DMS114 treated with DMSO at 0.1 percent for 48 hours (cell line): ENCODE results near the gene R3HDM4.
"Not testable (repeated sequence)": the region's sequence is repeated elsewhere in the genome, so short reads cannot be mapped to it uniquely, and the experiment has no call there.

Experiments
- DNase-seq: peaks from one replicate; lab custom pipeline; 2025; ENCODE audit not compliant: unreplicated experiment; lab: John Stamatoyannopoulos, UW

The R3HDM4 gene

DNA sequence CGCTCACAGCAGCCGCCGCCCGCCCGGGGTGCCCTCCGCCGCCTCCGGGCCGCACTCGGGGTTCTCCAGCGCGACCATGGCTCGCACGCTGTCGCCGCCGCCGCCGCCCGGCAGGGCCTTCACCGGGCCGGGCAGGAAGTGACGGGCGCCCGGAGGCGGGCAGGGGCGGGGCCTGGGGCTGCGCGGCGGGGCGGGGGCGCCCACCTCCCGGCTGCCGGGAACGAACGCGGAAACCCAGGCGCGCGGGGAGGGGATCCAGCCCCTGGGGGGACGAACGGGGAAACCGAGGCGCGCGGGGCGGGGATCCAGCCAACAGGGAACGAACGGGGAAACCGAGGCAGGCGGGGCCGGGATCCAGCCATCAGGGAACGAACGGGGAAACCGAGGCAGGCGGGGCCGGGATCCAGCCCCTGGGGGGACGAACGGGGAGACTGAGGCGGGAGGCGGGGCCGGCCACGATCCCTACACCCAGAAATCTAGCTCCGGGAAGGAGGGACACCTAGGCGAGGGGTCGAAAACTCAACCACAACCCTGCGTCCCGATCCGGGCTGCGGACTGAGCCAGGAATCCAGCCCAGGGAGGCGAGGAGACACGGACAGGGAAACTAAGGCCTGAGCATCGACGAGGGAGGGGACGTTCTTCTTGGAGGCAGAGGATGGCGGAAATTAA lies at the start of gene R3HDM4:
R3HDM4 (minus strand) TSS at position 140 of the 669 bp plus-strand sequence; CDS start at position 78, 62 bp downstream.
- DNase-seq, result peak; percentile 11

DNA sequence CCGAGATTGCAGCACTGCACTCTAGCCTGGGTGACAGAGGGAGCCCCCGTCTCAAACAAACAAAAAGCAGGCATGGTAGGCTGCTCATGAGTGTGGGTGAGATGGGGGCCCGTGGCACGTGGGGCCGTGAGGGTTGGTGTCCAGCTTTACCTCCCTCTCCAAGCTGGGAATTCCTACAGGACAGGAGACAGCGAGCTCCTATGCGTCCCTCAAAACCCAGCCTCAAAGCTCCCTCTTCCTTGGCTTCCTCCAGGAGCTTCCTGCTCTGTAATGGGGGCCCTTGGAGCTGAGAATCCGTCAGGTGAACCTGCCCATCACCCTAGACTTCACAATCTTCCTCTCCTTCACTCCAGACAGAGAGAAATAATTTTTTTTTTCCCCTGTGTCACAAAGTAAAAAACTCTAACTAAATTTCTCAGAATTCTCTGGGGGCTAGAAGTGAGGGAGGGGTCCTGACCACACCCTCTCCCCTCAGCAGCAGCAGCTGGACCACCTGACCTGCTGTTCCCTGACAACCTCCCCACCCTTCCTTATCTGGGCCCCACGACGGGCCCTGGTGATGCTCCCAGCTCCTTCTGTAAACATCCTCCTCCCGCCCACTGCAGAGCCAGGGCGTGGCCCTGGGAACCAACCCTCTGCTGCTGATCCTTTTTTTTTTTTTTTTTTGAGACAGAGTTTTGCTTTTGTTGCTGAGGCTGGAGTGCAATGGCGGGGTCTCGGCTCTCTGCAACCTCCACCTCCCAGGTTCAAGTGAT lies 49.0 kb upstream of the R3HDM4 start:
- no peak for DNase-seq

DNA sequence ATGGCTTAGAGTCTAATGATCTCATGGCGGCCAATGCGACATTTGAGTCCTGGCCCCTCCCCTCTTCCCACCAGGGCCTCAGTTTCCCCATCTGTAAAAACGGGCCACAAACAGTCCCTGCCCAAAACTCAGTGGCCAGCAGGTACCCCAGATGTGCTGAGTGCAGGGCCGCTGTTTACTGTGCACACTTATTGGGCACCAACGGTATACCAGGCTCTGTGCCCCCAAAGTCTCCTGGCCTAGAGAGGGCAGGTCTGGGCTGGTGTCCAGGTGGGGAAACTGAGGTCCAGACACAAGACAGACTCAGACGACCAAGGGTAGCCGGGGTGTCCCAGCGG lies 47.6 kb upstream of the R3HDM4 start:
- DNase-seq, result no peak

DNA sequence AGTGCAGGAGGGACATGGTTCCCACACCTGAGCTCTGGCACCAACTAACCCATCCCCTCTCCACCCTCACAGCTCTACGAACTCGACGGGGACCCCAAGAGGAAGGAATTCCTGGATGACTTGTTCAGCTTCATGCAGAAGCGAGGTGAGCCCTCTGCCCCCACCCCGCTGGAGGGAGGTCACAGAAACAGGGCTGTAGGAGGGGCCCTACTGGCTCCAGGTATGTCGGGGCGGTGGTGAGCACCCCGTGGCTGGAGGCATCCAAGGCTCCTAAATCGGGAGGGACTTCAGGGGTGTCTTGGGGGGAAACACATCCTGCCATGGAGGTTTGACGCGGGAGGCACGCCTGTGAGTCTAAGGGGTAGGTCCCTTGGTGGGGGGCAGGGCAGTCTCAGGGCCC lies 47.0 kb upstream of the R3HDM4 start:
- DNase-seq, result no peak

DNA sequence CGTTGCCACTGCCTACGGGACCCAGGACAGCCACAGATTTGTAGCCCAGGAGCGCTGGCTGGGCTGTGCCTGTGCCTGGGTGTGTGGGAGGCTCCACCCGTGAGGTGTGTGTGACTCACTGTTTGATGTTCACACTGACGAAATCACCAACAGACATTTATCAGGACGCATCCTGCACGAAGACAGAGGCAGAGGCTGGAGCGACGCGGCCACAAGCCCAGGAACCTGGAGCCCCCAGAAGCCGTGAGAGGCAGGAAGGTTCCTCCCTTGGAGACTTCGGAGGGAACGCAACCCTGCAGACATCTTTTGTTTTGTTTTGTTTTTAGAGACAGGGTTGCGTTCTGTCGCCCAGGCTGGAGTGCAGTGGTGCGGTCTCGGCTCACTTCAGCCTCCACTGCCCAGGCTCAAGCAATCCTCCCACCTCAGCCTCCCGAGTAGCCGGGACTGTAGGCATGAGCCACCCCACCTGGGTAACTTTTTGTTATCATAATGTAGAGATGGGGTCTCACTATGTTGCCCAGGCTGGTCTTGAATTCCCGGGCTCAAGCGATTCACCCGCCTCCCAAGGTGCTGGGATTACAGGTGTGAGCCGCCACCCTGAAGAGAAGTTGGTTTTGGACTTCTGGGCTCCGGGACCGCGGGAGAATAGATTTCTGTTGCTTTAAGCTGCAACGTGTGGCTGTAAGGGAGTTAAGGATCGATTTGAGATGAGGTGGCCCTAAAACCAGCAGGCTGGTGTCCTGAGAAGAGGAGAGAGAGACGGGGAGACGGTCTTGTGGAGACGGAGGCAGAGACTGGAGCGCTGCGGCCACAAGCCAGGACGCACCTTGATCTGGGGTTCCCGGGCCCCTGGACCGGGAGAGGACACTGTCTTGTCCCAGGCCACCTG lies 46.2 kb upstream of the R3HDM4 start:
- DNase-seq, result no peak

DNA sequence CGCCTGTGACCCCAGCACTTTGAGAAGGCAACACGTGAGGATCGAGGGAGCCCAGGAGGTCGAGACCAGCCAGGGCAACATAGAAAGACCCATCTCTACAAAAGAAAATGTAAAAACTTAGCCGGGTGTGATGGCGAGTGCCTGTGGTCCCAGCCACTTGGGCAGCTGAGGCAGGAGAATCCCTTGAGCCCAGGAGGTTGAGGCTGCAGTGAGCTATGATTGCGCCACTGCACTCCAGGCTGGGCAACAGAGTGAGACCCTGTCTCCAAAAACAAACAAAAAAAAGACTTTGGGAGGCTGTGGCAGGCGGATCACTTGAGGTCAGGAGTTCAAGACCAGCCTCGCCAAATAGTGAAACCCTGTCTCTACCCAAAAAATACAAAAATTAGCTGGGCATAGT lies 44.6 kb upstream of the R3HDM4 start:
- not testable (repeated sequence) for DNase-seq

DNA sequence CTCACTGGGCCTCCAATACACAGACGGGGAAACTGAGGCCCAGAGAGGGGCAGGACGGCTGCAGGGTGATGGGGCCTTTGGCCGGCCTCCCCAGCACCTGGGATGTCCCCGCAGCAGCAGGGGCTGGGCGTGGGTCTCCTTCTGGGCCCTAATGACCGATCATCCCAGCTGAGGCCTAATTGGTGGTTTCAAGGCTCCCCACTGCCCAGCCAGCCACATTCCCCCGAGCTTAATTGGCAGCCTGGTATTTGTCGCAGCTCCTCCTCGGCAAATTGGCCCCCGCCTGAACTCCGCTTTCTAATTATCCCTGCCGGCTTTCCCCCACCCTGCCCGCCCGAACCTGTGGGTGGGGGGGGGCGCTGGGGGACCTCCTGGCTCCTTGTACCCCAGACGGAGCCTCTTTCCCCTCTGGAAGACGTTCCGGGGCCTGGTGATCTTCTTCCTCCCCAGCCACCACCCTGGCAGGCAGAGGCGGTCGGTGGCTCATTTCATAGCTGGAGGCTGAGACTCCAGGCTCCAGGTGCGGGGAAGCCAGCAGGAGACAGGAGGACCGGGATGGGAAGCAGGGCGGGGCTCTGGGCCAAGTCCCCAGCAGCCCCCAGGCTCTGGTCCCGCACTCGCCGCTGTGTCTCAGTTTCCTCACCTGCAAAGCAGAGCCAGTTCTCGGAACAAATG lies 43.9 kb upstream of the R3HDM4 start:
- no peak for DNase-seq

DNA sequence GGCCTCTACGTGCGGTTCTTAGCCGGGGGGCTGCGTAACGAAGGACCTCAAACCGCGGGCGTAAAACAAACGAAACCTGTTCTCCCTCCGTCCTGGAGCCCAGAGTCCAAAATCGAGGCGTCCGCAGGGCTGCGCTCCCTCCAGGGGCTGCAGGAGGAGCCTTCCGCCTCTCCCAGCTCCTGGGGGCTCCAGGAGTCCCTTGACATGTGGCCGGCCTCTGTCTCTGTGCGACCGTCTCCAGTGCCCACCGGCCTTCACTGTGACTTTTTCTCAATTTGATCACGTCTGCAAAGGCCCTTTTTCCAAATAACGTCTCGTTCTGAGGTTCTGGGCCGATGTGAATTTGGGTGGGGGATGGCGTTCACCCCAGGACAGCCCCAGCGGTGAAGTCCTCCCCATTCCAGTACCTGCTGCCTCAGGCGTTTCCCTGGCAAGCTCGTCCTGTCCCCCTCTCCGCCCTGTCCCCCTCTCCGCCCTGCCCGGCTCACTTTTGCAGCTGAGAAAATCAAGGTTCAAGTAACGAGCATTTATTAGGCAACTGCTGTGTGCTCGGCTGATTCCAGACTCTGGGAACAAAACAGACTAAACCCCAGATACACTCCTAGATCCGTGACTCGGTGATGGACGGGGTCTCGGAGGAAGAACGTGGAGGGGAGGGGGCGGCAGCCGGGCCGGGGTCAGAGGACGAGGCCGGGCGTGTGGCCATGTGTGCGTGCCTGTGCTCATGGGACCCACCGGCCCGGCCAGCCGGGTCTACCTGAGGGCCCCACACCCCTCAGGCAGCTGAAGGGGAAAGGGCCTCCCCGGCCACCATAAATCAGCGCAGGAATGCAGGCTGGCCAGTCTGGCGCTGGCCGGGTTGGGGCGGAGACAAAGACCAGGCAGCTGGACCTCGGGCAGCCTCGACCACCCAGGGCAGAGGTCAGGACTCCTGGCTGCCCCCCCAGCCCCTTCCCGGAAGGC lies 43.1 kb upstream of the R3HDM4 start:
- DNase-seq, result no peak

DNA sequence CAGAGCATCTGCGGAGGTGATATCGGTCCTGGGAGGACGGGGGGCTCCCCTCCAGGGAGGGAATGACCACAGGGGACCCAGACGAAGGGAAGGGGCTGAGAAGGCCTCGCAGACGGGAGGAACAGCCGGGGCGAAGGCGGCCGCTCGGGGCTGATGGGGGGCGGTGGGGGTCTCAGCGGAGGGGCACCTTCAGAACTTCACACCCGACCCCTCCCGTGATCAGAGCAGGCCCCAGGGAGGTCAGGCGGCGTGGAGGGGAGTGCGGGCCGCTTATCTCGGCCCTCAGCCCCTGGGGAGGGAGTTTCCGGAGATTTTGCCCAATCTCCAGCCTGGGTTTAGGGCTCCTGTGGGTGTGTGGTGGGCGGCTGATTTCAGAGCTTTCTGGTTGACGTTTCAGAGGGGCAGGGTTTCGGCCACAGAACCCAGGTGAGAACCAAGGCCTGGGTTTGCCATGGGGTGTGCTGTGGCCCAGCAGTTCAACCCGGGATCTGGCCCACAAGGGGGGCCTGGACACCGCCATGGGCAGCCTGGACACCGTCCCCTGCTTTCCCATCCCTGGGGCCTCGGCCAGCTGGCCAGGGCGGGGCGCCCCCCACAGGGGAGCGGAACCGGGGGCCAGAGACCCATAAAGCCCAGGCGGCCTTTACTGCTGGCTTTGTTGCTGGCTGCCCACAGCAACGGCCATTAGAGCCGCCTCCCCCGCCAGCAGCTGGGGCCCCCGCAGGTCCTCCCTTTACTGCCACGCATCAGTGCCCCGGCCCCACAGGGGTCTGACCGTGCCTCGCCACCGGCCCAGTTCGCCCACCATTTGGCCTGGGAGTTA lies 41.9 kb upstream of the R3HDM4 start:
- no peak for DNase-seq

DNA sequence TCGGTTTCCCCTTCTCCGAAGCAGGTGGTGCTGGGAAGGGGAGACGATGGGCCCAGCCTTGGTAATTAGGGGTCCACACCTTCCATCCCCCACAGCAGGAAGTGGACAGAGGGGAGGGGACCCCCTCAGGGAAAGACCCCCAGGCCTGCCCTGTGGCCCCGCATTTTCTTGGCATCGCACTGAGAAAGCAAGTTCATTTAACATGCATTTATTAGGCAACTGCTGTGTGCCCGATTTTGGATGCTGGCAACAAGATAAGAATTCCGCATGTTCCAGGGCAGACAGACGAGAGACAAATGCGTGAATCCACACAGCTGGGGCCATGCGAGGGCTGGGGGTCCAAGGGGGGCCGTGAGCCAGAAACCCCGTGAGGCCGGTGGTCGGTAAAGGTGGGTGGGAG lies 41.3 kb upstream of the R3HDM4 start:
- no peak for DNase-seq

DNA sequence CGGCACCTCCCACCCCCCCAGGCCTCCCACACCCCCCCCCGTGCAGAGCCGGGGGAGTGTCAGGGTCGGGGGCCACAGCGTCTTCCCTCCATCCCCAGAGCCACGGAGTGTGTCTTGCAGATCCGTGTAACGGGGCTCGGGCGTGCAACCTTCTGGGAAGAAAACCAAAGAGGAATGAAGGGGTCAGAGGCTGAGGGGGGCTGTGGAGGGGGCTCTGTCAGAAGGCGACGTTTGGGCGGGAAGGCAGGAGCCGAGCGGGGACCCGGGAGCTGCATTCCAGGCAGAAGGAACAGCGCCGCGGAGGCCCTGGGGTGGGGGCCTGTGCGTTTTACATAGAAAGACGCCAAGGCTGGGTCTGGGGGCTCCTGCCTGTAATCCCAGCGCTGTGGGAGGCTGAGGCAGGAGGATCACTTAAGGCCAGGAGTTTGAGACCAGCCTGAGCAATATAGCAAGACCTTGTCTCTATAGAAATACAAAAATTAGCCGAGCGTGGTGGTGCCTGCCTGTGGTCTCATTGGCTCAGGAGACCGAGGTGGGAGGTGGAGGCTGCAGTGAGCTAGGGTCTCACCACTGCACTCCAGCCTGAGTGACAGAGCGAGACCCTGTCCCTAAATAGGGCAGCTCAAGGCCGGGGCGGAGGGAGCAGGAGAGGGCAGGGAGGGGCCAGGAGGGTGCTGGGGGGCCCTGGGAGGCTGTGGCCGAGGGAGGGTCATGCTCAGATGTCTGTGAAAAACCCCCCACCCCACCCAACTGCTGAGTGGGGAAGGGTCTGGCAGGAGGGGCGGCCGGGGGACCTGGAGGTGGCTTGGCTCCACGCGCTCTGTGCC lies 40.6 kb upstream of the R3HDM4 start:
- no peak for DNase-seq

DNA sequence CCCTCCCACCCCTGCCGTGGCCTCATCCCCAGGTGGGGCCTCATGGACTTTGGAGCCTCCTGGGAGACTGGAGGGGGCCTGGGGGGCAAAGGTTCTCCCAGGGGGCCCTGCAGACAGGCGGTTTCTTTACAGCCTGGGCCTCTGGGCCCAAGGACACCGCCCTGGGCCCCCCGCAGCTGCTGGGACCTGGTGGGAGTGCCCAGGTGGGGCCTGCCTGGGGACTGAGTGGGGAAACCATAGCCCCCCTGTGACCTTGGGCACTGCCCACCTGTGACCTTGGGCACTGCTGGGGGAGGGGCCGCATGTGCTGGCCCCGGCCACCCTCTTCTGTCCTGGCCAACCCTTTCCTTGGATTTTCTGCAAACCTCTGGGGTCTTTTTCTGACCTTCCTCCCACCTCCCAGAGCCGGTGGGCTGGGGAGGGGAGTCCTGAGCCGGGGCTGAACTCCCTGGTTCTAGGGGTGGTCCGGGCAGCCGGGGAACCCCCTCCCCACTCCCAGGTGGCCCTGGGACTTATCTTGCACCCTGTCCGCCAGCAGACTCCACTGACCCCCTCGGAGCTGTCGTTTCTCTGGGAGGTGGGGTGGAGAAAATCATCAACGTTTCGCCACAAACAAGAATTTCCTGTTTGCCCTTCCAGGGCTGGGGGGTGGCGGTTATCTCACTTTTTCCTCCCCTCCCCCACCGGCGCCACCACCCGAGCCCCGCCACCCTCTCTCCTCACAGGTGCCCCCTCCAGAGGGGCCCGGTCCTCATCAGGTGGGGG lies 39.8 kb upstream of the R3HDM4 start:
- DNase-seq, result no peak

DNA sequence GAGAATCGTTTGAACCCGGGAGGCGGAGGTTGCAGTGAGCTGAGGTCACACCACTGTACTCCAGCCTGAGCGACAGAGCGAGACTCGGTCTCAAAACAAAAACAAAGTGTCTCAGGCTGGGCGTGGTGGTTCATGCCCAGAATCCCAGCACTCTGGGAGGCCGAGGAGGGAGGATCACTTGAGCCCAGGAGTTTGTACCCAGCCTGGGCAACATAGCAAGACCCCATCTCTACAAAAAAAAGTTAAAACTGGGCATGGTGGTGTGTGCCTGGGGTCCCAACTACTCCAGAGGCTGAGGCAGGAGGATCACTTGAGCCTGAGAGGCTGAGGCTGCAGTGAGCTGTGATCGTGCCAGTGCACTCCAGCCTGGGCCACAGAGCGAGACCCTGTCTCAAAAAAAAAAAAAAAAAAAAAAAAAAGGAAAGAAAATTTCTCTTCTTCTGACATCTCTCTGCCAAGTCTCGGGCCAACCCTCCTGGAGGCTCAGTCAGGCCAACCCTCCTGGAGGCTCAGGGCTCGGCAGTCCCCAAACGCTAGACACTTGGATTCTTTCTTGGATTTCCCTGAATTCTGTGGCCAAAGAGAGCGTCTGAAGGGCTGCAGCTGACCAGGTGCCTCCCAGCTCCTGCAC lies 39.1 kb upstream of the R3HDM4 start:
- no peak for DNase-seq

DNA sequence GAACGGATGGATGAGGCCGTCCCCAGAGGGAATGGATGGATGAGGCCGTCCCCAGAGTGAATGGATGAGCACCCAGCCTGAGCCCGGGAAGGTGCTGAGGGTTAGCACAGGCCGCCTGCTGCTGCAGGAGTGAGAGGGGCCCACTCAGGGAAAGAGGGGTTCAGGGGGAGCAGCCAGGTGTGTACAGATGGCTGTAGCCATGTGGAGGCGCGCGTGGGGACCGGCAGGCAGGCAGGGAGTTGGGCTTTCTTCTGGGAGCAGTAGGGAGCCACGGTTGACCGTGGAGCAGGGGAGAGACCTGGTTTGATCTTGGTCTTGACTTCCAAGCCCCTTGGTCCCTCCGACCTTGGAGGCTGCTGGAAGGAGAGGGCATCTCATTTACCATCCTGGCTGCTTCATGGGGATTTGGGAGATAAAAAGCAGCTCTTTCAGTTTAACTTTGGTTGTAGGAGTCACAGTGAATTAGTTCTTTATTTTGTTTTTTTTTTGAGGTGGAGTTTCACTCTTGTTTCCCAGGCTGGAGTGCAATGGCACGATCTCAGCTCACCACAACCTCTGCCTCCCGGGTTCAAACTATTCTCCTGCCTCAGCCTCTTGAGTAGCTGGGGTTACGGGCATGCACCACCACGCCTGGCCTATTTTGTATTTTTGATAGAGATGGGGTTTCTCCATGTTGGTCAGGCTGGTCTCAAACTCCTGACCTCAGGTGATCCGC lies 37.5 kb upstream of the R3HDM4 start:
- no peak for DNase-seq

DNA sequence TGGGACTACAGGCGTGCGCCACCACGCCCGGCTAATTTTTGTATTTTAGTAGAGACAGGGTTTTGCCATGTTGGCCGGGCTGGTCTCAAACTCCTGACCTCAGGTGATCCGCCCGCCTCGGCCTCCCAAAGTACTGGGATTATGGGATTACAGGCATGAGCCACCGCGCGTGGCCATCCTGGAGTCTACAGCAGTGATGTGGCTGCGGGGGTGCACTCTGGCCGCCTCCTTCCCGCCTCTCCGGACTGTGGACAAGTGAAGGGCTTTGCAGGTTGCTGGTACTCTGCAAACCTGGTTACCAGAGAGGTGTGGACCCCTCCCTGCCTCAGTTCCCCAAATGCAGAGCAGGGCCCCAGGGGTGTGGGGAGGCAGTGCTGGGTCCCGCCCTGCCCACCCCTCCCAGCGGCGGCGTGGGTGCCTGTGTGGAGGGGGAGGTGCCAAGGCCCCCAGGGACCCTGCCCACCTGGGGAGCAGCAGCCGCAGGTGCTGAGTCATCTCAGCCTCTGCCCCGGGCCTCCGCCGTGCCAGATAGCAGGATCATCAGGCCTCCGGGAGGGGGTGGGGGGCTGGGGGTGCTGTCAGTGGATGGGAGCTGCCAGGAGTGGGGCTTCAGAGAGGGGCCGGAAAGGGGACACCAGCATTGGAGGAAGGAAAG lies 36.0 kb upstream of the R3HDM4 start:
- no peak for DNase-seq
